Endometrial microvascular endothelial cells (primary cell): ENCODE data around the gene CLPX. TPM values are rescaled to one million over a fixed set of nuclear protein-coding genes. Genes with fewer than 3 reads are reported as not detected.
"Not testable (repeated sequence)": the region's sequence is repeated elsewhere in the genome, so short reads cannot be mapped to it uniquely, and the experiment has no call there.

Experiments used
- in situ Hi-C: cut with HindIII; loops from 2 replicates; pipeline ENCODE4 v1.10.0; 2017; ENCODE audit warnings: low sequenced_read_pairs, low pct_unique_long_range_greater_than_20kb; ENCODE audit errors: inconsistent ontology term
- total RNA-seq: library from RNA; depleted of rRNA; stranded (reverse); fragments of >200 nt; gene quantifications from one replicate; pipeline ENCODE4 v1.2.3, GENCODE V29; 2015; ENCODE audit errors: inconsistent ontology term

CLPX gene
- total RNA-seq, 1 donor from 2014 or later: 38.0 TPM

- in situ Hi-C loops: no loop called here
Observed at GRCh38 chr15:65115542-65115941, 69.6 kb downstream of the CLPX start.

GRCh38 chr15:65115086-65115485 is 70.1 kb downstream of the CLPX start, which contains the start of gene UBAP1L:
Gene UBAP1L (minus strand): TSS chr15:65115200. CDS start chr15:65106215, 8,985 bp downstream.
- in situ Hi-C loops: no loop called here

- in situ Hi-C loops: no loop called here
Observed at GRCh38 chr15:65110676-65111292, 74.4 kb downstream of the CLPX start.

- in situ Hi-C loops: no loop called here
Observed at GRCh38 chr15:65106011-65106590, 79.0 kb downstream of the CLPX start.

- in situ Hi-C loops: no loop called here
Observed at GRCh38 chr15:65105038-65105437, 80.1 kb downstream of the CLPX start.

- in situ Hi-C loops: no loop called here
Observed at GRCh38 chr15:65102912-65103311, 82.2 kb downstream of the CLPX start.

GRCh38 chr15:65101891-65102708 is 83.0 kb downstream of the CLPX start:
- in situ Hi-C loops: no loop called here

- in situ Hi-C loops: no loop called here
Observed at GRCh38 chr15:65101411-65101890, 83.7 kb downstream of the CLPX start.

- in situ Hi-C loops: no loop called here
Observed at GRCh38 chr15:65100442-65100841, 84.7 kb downstream of the CLPX start.

GRCh38 chr15:65099801-65100200 is 85.3 kb downstream of the CLPX start:
- in situ Hi-C loops: not testable (repeated sequence)

GRCh38 chr15:65099336-65099735 is 85.8 kb downstream of the CLPX start:
- in situ Hi-C loops: no loop called here

Other genes starting within 250 kb of the CLPX start
- 95.1 TPM for gene SPG21, start 195.4 kb downstream of the CLPX start, total RNA-seq
- 28.9 TPM for gene MTFMT, start 155.7 kb downstream of the CLPX start, total RNA-seq
- not detected for gene SLC51B, start 140.0 kb downstream of the CLPX start, total RNA-seq
- gene RASL12, start 117.4 kb downstream of the CLPX start, total RNA-seq: not detected
- gene KBTBD13, start 108.6 kb downstream of the CLPX start, total RNA-seq: not detected
- 0.65 TPM for gene UBAP1L, start 70.1 kb downstream of the CLPX start, total RNA-seq
- gene PDCD7, start 51.5 kb downstream of the CLPX start, total RNA-seq: 13.3 TPM
- gene CILP, start 26.1 kb upstream of the CLPX start, total RNA-seq: not detected
- gene PARP16, start 101.5 kb upstream of the CLPX start, total RNA-seq: 5.0 TPM
- gene RNU5A-1, start 110.7 kb upstream of the CLPX start, total RNA-seq: not detected
- gene RNU5B-1, start 119.3 kb upstream of the CLPX start, total RNA-seq: not detected
- not detected for gene IGDCC3, start 192.7 kb upstream of the CLPX start, total RNA-seq
- not detected for gene IGDCC4, start 237.6 kb upstream of the CLPX start, total RNA-seq